Endometrial microvascular endothelial cells (primary cell): ENCODE measurements around the gene SH3BGRL. TPM values are rescaled to one million over a fixed set of nuclear protein-coding genes. Genes with fewer than 3 reads are reported as not detected.
"Not testable (repeated sequence)": the region's sequence is repeated elsewhere in the genome, so short reads cannot be mapped to it uniquely, and the experiment has no call there.

Source experiments
- in situ Hi-C: cut with HindIII; loops from 2 replicates; pipeline ENCODE4 v1.10.0; 2017; ENCODE audit warnings: low sequenced_read_pairs, low pct_unique_long_range_greater_than_20kb; ENCODE audit errors: inconsistent ontology term
- total RNA-seq: library from RNA; depleted of rRNA; stranded (reverse); fragments of >200 nt; gene quantifications from one replicate; pipeline ENCODE4 v1.2.3, GENCODE V29; 2015; ENCODE audit errors: inconsistent ontology term

SH3BGRL gene
- total RNA-seq, 1 donor from 2014 or later = 66.6 TPM

DNA sequence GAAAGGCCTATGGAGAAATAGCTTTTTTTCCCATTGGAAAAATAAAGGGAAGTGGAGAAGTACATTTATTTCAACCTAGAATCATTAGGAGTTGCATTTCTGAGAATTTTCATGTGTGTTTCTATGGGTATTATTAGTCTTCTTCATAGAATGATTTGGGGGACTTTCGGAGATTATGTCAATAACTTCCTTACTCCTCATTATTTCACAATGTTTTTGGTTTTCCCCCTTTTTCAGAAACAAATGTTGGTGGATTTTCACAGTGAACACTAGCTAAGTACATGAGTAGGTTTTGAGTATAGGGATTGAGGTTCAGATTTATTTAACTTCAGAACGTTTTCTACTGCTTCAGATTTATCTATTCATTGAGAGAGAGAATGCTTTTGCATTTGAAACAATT lies 54.0 kb downstream of the SH3BGRL start:
- in situ Hi-C loops = no loop called here

DNA sequence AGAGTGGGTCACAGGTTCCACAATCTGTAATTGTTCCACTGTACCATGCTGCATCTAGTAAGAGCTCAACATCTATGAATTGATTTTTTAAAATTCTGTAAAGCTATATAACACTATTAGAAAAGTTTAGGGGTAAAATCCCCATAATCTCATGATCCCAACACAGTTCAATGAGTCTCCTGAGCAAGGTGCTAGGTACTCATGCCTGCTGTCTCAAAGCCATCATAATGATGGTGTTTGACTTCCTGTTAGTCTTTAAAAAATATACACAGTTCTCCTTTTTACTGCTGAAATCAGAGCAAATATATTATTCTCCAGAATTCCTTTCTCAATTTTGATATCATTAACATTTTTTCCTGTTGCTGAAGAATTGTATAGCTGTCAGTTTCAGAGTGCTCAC lies 55.9 kb downstream of the SH3BGRL start:
- in situ Hi-C loops = no loop called here

DNA sequence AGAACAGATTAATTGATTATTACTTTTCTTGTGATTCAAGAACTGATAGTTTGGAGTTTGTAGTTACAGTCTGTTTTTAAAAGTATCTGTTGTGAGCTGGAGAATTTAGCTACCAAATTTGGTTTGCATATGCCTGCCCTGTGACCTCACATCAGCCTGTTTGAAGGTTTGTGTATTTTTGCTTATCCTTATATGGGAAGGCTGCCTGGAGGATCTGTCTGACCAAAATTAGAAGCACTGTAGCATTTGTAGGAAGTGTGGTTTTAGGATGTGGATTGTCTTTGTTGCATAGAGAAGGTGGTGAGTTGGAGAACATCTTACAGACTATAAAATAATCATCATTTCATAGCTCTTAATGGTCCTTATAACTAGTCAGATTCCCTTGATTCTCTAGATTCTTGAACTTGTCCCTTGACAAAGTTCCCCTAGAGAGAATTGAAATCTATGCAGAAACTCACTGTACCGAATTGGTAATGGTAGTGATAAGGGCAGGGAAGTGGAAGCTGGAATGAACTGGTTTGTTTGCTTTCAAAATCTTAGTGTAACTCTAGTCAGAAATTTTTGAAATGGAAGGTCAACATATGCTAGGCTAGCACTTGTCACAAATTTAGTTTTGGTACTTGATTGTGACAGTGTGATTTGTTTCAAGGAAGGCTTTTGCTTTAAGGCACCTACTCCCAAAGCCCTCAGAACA lies 57.3 kb downstream of the SH3BGRL start:
- in situ Hi-C loops = no loop called here

DNA sequence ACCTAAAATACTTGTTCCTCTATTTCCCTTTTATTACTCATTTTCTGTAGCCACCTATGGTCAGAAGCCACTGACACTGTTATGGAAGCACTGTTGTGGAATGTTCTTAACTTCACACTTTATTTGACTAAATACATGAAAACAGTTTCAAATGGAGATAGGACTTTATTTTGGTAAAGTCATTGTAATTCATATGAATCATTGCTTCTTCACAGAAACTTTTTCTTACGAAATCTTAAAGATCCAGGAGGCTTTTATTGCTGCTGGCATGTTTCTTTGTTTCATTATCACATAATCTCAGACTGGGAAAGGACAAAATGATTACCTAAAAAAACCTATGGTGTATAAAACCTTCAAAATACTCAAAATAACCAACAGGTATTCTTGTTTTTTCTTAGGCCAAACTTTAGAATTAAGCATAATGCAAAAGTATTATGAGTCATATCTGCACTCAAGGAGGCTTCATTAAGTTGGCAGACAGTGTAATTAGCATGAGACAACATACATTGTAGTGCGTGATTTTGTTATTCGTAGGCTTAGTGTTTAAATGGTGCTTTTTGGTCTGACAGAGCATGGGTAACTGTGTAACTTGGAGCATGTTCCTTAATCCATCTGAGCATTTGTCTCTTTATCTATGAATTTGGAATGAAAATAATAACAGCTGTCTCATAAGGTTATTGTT lies 58.0 kb downstream of the SH3BGRL start:
- in situ Hi-C loops = no loop called here

DNA sequence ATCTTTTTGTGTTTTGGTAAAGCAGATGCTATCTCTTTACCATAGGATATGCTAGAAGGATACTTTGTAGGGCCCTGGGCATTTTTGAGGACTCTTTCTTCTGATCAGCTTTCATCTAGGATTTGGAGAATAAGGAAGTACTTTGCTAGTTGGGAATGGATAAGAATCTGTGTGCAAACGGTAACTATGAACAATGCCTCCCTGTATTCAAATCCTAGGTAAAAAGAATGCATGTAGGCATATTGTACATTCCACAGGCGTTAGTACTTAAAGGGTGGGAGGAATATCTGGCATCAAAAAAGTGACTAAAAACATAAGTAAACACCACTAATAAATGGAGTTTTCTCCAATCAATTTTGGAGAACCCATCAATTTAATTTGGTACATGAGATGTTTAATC lies 59.7 kb downstream of the SH3BGRL start:
- in situ Hi-C loops = no loop called here

DNA sequence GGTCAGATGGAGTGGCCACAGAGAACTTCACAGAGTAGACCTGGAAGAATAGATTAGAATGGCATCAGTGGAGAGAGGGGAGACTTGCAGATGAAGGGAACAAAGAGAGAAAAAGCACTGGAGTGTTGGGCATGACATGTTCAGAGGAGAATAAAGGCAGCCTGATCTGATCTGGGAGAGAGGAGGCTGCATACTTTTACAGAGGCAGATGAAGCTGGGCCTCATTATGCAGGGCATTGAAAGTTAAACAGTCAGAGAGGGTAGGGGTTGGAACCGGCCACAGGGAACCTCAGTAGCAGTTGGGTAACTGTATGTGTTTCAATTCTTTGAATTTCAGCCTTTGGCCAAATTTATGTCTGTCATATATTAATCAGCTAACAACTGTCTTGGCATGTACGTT lies 61.2 kb downstream of the SH3BGRL start:
- in situ Hi-C loops = no loop called here

DNA sequence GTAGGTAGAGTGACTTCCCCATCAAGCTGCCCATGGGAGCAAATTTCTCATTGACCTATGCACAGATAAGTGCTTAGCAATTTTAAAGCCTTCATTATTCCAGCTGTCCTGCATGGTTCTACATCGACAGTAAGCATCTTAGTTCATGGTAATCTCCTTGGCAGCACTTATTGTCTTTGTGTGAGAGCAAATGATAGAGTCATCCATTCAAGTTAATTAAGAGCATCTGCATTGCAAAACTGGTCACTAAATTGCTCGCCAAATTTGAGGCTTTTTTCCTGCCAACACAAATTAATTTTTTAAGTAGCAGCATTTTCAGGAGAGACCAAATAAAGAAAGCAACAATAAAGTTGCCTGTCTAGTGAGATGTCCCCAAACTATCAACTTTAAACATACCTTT lies 76.7 kb downstream of the SH3BGRL start:
- in situ Hi-C loops = no loop called here

DNA sequence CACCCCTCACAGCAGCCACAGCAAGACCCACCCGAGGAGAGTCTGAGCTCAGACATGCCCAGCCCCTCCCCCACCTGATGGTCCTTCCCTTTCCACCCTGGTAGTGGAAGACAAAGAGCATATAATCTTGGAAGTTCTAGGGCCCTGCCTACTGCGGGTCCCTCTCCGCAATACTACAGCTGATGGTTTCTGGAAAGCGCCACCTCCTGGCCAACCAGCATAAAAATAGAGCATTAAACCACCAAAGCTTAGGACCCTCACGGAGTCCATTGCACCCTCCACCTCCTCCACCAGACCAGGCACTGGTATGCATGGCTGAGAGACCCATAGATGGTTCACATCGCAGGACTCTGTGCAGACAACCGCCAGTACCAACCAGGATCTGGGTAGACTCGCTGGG lies 78.2 kb downstream of the SH3BGRL start:
- in situ Hi-C loops = no loop called here

DNA sequence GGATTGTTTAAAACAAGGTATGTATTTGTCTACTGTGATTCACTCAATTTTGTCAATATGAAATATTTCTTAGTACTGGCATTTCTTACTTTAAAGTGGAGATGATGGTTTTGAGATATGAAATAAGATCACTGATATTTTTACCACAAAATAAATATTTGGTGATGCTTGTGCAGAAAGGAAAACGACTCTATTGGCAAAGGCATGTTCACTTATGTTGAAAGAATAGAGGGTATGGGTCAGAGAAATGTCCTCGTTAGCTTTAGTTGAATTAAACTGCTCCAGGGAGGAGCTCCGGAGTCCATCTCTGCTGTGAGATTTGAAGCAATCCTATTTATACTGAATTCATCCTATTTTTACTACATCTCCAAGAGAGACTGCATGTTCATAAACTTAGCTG lies 84.2 kb downstream of the SH3BGRL start:
- in situ Hi-C loops = no loop called here

DNA sequence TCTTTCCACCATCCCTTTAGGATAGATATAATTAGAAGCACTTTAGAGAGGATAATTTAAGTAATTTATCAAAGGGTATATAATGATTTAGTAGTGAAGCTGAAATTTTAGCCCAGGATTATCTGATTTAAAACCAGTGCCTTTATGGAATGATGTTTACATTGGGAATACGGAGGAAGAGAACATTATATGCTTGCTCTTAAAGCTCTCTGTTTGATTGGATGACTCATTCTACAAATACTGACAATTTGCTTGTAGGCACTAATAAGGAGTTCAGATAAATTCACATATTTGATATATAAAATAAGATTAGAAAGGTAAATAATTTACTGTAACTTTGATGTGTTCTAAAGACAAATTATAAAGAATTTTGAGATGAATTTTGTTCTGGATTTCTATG lies 84.7 kb downstream of the SH3BGRL start:
- in situ Hi-C loops = no loop called here

DNA sequence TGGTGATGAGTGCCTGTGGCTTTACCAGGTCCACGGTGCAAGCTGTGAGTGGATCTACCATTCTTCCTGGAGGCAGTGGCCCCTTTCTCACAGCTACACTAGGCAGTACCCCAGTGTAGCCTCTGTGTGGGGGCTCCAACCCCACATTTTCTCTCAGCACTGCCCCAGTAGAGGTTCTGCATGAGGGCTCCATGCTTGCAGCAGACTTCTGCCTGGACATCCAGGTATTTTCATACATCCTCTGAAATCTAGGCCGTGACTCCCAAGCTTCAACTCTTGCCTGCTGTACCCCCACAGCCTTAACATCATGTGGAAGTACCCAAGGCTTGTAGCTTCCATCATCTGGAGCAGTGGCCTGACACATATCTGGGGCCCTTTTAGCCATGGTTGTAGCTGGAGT lies 90.1 kb downstream of the SH3BGRL start:
- in situ Hi-C loops = no loop called here

DNA sequence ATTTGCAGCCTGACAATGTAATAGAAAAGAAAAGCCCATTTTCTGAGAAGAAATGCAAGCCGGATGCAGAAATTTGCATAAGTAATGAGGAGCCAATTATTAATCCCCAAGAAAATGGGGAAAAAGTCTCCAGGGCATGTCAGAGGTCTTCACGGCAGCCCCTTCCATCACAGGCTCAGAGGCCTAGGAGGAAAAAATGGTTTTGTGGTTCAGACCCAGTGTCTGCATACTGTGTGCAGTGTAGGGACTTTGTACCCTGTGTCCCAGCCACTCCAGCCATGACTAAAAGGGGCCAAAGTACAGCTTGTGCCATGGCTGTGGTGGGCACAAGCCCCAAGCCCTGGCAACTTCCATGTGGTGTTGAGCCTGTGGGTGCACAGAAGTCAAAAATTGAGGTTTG lies 92.2 kb downstream of the SH3BGRL start:
- in situ Hi-C loops = no loop called here

DNA sequence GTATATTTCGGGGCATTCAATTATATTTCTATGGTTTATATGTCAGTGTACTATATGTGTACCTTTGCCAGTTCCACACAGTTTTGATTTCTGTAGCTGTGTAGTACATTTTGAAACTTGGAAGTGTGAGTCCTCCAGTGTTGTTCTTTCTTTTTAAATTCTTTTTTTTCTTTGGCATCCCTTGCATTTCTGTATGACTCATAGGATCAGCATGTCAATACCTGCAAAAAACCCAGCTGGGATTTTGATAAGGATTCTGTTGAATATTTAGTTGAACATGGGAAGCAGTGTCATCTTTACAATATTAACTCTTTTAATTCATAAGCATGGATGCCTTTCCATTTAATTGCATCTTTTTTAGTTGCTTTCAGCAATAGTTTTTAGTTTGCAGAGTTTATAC lies 100.0 kb downstream of the SH3BGRL start:
- in situ Hi-C loops = no loop called here

DNA sequence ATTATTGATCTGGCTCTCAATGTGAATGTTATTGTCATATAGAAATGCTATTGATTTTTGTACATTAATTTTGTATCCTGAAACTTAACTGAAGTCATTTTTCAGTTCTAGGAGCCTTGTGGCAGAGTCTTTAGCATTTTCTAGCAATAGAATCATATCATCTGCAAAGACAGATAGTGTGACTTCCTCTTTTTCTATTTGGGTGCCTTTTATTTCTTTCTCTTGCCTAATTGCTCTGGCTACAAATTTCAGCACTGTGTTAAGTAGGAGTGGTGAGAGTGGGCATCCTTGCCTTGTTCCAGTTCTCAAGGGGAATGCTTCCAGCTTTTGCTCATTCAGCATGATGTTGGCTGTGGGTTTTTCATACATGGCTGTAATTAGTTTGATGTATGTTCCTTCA lies 102.7 kb downstream of the SH3BGRL start:
- in situ Hi-C loops = no loop called here

DNA sequence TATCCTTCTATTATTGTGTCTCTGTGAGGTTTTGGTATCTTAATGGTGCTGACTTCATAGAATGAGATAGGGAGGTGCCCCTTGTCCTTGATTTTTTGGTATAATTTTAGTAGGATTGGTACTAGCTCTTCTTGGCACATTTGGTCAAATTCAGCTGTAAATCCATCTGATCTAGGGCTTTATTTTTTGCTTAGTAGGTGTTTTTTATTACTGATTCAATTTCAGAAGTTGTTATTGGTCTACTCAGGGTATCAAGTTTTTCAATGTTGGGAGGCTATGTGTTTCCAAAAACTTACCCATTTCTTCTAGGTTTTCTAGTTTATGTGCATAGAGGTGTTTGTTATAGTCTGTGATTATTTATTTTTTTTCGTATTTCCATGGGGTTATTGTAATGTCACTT lies 103.3 kb downstream of the SH3BGRL start:
- in situ Hi-C loops = no loop called here

DNA sequence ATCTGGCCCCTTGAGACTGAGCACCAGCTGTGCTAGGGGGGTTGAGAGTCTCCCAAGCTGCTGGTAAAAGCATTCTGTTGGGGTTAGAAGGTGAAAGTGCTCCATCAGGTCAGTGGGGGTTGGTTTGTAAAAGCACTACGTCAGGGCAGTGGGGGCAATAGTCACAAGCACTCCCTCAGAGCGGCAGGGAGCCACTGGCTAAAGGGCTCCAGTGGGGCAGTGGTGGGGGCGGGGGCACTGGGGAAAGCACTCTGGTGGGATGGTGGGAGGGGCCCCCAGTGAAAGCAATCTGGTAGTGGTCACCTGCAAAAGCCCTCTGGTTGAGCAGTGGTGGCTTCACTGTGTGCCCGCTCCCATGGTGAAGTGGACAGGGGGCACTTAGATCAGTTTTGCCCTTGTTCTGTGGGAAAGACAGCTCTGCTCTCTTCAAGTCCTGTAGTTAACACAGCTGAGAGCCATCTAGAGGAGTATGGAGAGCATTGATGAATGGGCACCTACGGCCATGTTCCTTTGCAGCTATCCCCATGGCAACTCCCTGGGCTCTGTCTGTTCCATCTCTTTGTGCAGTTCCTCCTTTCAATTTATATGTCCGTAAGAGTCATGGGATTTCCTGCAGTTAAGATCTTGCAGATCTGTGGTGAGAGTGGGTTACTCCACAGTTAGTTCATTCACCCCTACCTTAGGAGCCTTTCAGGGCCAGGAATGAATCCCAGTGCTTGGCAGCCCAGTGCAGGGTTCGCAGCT lies 106.4 kb downstream of the SH3BGRL start:
- in situ Hi-C loops = no loop called here

DNA sequence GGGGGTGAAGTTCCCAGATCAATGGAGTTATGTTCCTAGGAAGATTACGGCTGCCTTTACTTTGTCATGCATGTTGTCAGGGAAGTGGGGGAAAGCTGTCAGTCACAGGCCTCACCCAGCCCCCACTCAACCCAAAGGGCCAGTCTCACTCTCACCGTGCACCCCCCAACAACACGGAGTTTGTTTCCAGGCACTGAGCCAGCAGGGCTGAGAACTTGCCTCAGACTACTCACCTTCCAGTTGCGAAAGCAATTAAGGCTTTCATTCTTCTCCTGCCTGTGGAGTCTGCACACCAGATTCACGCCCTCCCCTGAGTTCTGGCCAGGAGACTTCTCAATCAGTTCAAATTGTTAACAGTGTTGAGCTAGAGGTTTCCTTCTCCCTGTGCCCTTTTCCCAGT lies 114.3 kb downstream of the SH3BGRL start:
- in situ Hi-C loops = no loop called here

DNA sequence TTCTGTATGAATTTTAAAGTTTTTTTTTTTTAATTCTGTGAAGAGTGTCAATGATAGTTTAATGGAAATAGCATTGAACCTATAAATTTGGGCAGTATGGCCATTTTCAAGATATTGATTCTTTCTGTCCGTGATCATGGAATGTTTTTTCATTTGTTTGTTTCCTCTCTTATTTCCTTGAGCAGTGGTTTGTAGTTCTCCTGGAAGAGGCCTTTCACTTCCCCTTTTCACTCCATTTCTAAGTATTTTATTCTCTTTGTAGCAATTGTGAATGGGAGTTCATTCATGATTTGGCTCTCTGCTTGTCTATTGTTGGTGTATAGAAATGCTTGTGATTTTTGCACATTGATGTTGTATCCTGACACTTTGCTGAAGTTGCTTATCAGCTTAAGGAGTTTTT lies 129.8 kb downstream of the SH3BGRL start:
- in situ Hi-C loops = not testable (repeated sequence)

DNA sequence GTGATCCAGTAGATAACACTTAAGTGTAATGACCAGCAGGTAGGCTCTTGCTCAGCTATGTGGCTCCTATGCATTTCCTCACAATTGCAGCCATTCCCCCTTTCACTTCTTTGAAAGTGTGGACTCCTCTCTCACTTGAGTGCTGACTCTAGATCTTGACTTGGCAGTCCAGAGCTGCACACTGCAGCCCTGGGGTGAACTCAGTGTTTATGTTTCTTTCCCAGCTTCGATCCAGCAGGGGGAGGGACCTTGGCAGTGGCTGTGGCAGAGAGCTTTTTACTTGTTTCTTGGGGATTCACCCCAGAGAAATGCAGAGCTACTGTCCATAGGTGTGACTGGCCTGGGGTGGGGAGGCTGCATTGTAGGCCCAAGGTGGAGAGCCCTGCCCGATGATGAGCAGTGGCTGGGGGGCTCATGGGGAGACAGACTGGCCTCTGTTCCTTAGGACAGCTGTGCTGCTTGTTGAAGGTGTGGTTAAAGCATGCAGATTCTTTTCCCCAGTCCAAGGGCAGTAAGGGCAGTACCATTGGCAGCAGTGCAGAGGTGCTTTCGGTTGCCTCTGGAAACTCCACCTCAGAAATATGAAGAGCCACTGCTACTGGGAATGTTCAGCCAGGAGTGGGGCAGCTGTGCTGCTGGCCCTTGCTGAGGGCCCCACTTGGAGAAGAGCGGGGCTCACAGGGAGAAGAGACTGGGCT lies 134.7 kb downstream of the SH3BGRL start:
- in situ Hi-C loops = no loop called here

DNA sequence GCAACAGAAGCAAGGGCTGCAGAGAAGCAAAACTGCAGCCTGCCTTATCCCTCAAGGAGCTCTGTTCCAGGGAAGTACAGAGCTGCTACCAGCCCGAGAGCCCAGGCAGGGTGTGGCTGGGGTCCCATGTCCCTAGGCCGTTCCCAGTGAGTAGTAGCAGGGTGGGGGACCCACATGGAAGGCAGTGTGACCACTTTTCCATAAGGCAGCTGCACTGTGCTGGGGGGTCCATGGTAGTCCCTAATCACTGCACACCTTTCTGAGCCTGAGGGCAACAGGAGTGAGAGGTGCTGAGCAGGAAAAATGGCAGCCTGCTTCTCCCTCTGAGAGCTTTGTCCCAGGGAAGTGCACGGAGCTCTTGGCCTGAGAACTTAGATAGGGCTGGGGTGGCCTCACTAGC lies 135.9 kb downstream of the SH3BGRL start:
- in situ Hi-C loops = no loop called here
